Measurements from ENCODE around the gene NTSR2. TPM values are rescaled to one million over a fixed set of nuclear protein-coding genes. Genes with fewer than 3 reads are reported as not detected.

NTSR2 gene
- total and polyA plus RNA-seq, 8 donors, result not detected

- 79 to 84% (median 82%) methylated on average over 8 of the region's 8 CpGs for WGBS, 5 donors
- Histone ChIP-seq H3K27me3 (no peaks in the 10 kb centered on the region), H3K4me3 (no peak overlapping the region), H3K36me3 (no peaks in the 10 kb centered on the region), H3K4me1 (peaks cover 0 to 26% (median 16%) of the 10 kb centered on the region in 4 donors), H3K9me3 (no peaks in the 10 kb centered on the region), H3K27ac (no peak overlapping the region)
- no peak for DNase-seq
- intact Hi-C loops (cut with DNase I; ENCODE audit: low total_unique reads), result no loop called here
- TF ChIP-seq EP300 (IDR thresholded peaks at IDR 0.05), result no peak
These were observed 41.8 kb upstream of the NTSR2 start for GRCh38 chr2:11711751-11712150.

GRCh38 chr2:11711354-11711716 lies 41.3 kb upstream of the NTSR2 start:
- WGBS, 5 donors, result 41 to 74% (median 71%) methylated on average over 1 of the region's 1 CpG
- TF ChIP-seq POLR2A (IDR thresholded peaks at IDR 0.05) (no peak), CTCF (IDR thresholded peaks at IDR 0.05) (no peak), EP300 (IDR thresholded peaks at IDR 0.05) (no peak), POLR2AphosphoS5 (IDR thresholded peaks at IDR 0.05) (no peak)
- no peak overlapping the region for H3K4me3 ChIP-seq
- no peaks in the 10 kb centered on the region for H3K27me3 ChIP-seq
- intact Hi-C loops (cut with DNase I; ENCODE audit: low total_unique reads), result no loop called here
- no peaks in the 10 kb centered on the region for H3K36me3 ChIP-seq
- no peaks in the 10 kb centered on the region for H3K9me3 ChIP-seq
- H3K4me1 ChIP-seq, result peaks cover 0 to 24% (median 15%) of the 10 kb centered on the region in 4 donors
- no peak for DNase-seq
- peak overlapping the region in 2 of 5 donors; percentile 69 to 73 for H3K27ac ChIP-seq

DNA sequence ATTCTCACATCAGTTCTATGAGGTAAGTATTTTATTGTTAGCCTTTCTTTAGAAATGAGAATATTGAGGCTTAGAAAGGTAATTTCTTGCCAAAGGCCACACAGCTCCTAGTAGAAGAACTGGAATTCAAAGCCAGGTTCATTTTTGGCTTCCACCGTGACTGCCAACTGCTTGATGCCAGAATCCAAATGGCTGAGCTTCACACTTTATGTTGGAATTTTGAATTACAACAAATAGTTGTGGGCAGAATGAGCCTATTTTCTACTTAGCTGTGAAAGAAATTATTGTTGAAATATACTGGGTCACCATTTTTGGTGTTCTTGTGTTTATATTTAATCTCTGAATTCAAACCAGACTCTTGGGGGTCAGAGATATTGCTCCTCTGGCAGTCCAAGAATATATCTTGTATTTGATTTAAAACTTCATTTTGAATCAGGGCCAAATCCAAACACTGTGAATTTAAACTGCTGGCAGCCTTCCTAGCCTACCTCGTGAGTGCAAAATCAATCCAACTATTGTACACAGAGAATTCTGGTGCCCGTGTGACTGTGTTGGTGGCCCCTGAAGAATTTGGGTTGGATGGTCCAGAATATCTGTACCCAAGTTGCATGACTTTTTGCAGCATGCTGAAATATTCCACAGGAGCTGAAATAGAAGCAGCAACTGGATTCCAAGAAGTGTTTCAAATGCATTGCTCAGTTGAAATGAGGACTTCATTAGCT lies 40.8 kb upstream of the NTSR2 start:
- no peak overlapping the region for H3K4me3 ChIP-seq
- H3K9me3 ChIP-seq, result no peaks in the 10 kb centered on the region
- no peaks in the 10 kb centered on the region for H3K27me3 ChIP-seq
- intact Hi-C loops (cut with DNase I; ENCODE audit: low total_unique reads), result no loop called here
- H3K36me3 ChIP-seq, result no peaks in the 10 kb centered on the region
- H3K27ac ChIP-seq, result peak overlapping the region in 4 of 5 donors; percentile 8 to 73 (median 47)
- peaks cover 0 to 24% (median 15%) of the 10 kb centered on the region in 4 donors for H3K4me1 ChIP-seq
- peak; percentile 40 to 47 for DNase-seq
- TF ChIP-seq EP300 (IDR thresholded peaks at IDR 0.05) (no peak), CTCF (IDR thresholded peaks at IDR 0.05) (no peak), POLR2AphosphoS5 (IDR thresholded peaks at IDR 0.05) (no peak), POLR2A (IDR thresholded peaks at IDR 0.05) (no peak)
- 13 to 25% (median 22%) methylated on average over 3 of the region's 3 CpGs for WGBS, 5 donors

GRCh38 chr2:11710210-11710609 lies 40.2 kb upstream of the NTSR2 start:
- no peak overlapping the region for H3K4me3 ChIP-seq
- 23 to 49% (median 38%) methylated on average over 3 of the region's 3 CpGs for WGBS, 5 donors
- H3K4me1 ChIP-seq, result peaks cover 0 to 24% (median 15%) of the 10 kb centered on the region in 4 donors
- intact Hi-C loops (cut with DNase I; ENCODE audit: low total_unique reads), result no loop called here
- H3K9me3 ChIP-seq, result no peaks in the 10 kb centered on the region
- no peaks in the 10 kb centered on the region for H3K27me3 ChIP-seq
- peak overlapping the region in 4 of 5 donors; percentile 8 to 73 (median 47) for H3K27ac ChIP-seq
- DNase-seq, result peak in 1 of 2 donors; percentile 58
- TF ChIP-seq EP300 (IDR thresholded peaks at IDR 0.05) (no peak), CTCF (IDR thresholded peaks at IDR 0.05) (no peak), POLR2AphosphoS5 (IDR thresholded peaks at IDR 0.05) (peak in 1 of 3 donors; percentile 58), POLR2A (IDR thresholded peaks at IDR 0.05) (no peak)
- no peaks in the 10 kb centered on the region for H3K36me3 ChIP-seq

GRCh38 chr2:11709293-11709692 lies 39.3 kb upstream of the NTSR2 start:
- Histone ChIP-seq H3K4me3 (no peak overlapping the region), H3K9me3 (no peaks in the 10 kb centered on the region), H3K36me3 (no peaks in the 10 kb centered on the region), H3K27ac (peak overlapping the region in 1 of 5 donors; percentile 69), H3K4me1 (peaks cover 0 to 24% (median 15%) of the 10 kb centered on the region in 4 donors), H3K27me3 (no peaks in the 10 kb centered on the region)
- WGBS, 5 donors, result 88 to 97% (median 95%) methylated on average over 8 of the region's 8 CpGs
- DNase-seq, result no peak
- TF ChIP-seq EP300 (IDR thresholded peaks at IDR 0.05) (no peak), POLR2A (IDR thresholded peaks at IDR 0.05) (no peak), CTCF (IDR thresholded peaks at IDR 0.05) (no peak), POLR2AphosphoS5 (IDR thresholded peaks at IDR 0.05) (no peak)
- intact Hi-C loops (cut with DNase I; ENCODE audit: low total_unique reads), result no loop called here
